HCT116 (cell line): Measurements from ENCODE around the gene APOBEC3F.

Experiments used
- CBX3 ChIP-seq: IDR thresholded peaks from 2 replicates; pipeline ENCODE4 v1.6.1; 2012; ENCODE audit warnings: low read depth
- ELF1 ChIP-seq: IDR thresholded peaks from 2 replicates; pipeline ENCODE4 v1.6.1; 2012; ENCODE audit warnings: low read depth, borderline replicate concordance
- EZH2 ChIP-seq: fragments of 200-600 bp; sonication (generic); IDR thresholded peaks from 2 replicates; pipeline ENCODE4 v1.6.1; 2017; ENCODE audit warnings: antibody characterized with exemption, mixed run types
- EZH2phosphoT487 ChIP-seq: fragments of 200-600 bp; IDR thresholded peaks from 2 replicates; pipeline ENCODE4 v1.6.1; 2018; ENCODE audit warnings: antibody characterized with exemption, borderline replicate concordance
- POLR2A ChIP-seq: IDR thresholded peaks from 2 replicates; pipeline ENCODE4 v1.7.0; 2011; ENCODE audit warnings: borderline replicate concordance; ENCODE audit not compliant: insufficient read depth, insufficient read length; ENCODE audit errors: extremely low read depth
- POLR2AphosphoS5 ChIP-seq: IDR thresholded peaks from 2 replicates; pipeline ENCODE4 v1.6.1; 2011; ENCODE audit warnings: mild to moderate bottlenecking, low read depth, low read length, moderate library complexity
- RAD21 ChIP-seq: IDR thresholded peaks from 2 replicates; pipeline ENCODE4 v1.6.1; 2012; ENCODE audit warnings: low read depth, mild to moderate bottlenecking
- TCF7L2 ChIP-seq: IDR thresholded peaks from 2 replicates; pipeline ENCODE4 v1.7.0; 2011; ENCODE audit warnings: borderline replicate concordance, inconsistent platforms; ENCODE audit not compliant: insufficient read depth, insufficient read length; ENCODE audit errors: extremely low read depth
- YY1 ChIP-seq: IDR thresholded peaks from 2 replicates; pipeline ENCODE4 v1.6.1; 2011; ENCODE audit warnings: low read length, low read depth, moderate library complexity, mild to moderate bottlenecking; ENCODE audit not compliant: insufficient replicate concordance; ENCODE audit errors: extremely low read depth
- ZNF274 ChIP-seq: fragments of 200-500 bp; sonication (Bioruptor generic); IDR thresholded peaks from 2 replicates; pipeline ENCODE4 v1.6.1; 2014; ENCODE audit warnings: mild to moderate bottlenecking, low read depth, low read length, inconsistent platforms
- TF ChIP-seq, protein P1 (sequence below): IDR thresholded peaks from 2 replicates; pipeline ENCODE4 v1.6.1; 2012; ENCODE audit warnings: low read depth
- TF ChIP-seq, protein P2 (sequence below), 3 experiments: fragments of 200-600 bp in 1 of 3; sonication (generic) in 1 of 3; IDR thresholded peaks in 2 of 3; conservative IDR thresholded peaks in 1 of 3; 2 replicates each; pipeline ENCODE4 v1.5.1; 2012 to 2017; ENCODE audit warnings: low read depth in 2 of 3, low read length in 2 of 3, antibody characterized with exemption in 1 of 3, borderline replicate concordance in 1 of 3, control low read depth in 1 of 3, mild to moderate bottlenecking in 1 of 3, mixed read lengths in 1 of 3, mixed run types in 1 of 3, moderate library complexity in 1 of 3; ENCODE audit not compliant: insufficient read depth in 1 of 3
- TF ChIP-seq, protein P3 (sequence below): IDR thresholded peaks from 2 replicates; pipeline ENCODE4 v1.6.1; 2012

DNA sequence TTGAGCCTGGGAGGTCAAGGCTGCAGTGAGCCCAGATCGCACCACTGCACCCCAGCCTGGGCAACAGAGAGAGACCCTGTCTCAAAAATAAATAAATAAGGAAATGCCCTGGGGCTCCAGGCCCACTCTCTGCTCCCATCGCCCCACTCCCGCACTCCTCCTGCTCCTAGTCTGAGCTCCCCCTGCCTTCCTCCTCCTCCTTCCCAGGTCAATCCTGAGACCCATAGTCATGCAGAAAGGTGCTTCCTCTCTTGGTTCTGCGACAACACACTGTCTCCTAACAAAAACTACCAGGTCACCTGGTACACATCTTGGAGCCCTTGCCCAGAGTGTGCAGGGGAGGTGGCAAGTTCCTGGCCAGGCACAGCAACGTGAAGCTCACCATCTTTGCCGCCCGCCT is 29.5 kb downstream of the APOBEC3F start:
- TF ChIP-seq EZH2phosphoT487 (no peak), CBX3 (no peak), TCF7L2 (no peak), POLR2A (no peak), EZH2 (no peak), POLR2AphosphoS5 (no peak), RAD21 (no peak), YY1 (no peak), ELF1 (no peak), ZNF274 (no peak)
- TF ChIP-seq, protein P1, sequence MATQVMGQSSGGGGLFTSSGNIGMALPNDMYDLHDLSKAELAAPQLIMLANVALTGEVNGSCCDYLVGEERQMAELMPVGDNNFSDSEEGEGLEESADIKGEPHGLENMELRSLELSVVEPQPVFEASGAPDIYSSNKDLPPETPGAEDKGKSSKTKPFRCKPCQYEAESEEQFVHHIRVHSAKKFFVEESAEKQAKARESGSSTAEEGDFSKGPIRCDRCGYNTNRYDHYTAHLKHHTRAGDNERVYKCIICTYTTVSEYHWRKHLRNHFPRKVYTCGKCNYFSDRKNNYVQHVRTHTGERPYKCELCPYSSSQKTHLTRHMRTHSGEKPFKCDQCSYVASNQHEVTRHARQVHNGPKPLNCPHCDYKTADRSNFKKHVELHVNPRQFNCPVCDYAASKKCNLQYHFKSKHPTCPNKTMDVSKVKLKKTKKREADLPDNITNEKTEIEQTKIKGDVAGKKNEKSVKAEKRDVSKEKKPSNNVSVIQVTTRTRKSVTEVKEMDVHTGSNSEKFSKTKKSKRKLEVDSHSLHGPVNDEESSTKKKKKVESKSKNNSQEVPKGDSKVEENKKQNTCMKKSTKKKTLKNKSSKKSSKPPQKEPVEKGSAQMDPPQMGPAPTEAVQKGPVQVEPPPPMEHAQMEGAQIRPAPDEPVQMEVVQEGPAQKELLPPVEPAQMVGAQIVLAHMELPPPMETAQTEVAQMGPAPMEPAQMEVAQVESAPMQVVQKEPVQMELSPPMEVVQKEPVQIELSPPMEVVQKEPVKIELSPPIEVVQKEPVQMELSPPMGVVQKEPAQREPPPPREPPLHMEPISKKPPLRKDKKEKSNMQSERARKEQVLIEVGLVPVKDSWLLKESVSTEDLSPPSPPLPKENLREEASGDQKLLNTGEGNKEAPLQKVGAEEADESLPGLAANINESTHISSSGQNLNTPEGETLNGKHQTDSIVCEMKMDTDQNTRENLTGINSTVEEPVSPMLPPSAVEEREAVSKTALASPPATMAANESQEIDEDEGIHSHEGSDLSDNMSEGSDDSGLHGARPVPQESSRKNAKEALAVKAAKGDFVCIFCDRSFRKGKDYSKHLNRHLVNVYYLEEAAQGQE = no peak
- TF ChIP-seq, protein P2, sequence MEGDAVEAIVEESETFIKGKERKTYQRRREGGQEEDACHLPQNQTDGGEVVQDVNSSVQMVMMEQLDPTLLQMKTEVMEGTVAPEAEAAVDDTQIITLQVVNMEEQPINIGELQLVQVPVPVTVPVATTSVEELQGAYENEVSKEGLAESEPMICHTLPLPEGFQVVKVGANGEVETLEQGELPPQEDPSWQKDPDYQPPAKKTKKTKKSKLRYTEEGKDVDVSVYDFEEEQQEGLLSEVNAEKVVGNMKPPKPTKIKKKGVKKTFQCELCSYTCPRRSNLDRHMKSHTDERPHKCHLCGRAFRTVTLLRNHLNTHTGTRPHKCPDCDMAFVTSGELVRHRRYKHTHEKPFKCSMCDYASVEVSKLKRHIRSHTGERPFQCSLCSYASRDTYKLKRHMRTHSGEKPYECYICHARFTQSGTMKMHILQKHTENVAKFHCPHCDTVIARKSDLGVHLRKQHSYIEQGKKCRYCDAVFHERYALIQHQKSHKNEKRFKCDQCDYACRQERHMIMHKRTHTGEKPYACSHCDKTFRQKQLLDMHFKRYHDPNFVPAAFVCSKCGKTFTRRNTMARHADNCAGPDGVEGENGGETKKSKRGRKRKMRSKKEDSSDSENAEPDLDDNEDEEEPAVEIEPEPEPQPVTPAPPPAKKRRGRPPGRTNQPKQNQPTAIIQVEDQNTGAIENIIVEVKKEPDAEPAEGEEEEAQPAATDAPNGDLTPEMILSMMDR (IDR thresholded peaks at IDR 0.05 in 2 of 3, conservative IDR thresholded peaks at IDR 0.05 in 1 of 3; ENCODE audit: borderline replicate concordance in 1 of 3, insufficient read depth in 1 of 3, low read depth in 2 of 3, low read length in 2 of 3) = no peak
- TF ChIP-seq, protein P3, sequence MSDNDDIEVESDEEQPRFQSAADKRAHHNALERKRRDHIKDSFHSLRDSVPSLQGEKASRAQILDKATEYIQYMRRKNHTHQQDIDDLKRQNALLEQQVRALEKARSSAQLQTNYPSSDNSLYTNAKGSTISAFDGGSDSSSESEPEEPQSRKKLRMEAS = no peak
